GM10266 (cell line): ENCODE results near the gene STAMBPL1.

Experiments used
- DNase-seq: peaks from one replicate; pipeline ENCODE4 v3.0.0; 2012; ENCODE audit errors: extremely low spot score
- CTCF ChIP-seq: IDR thresholded peaks from 2 replicates; pipeline ENCODE4 v1.5.1; 2012; ENCODE audit warnings: mild to moderate bottlenecking, low read depth; ENCODE audit not compliant: control insufficient read depth, insufficient read depth; ENCODE audit errors: missing control alignments

The STAMBPL1 gene

GRCh38 chr10:88843171-88843570 lies 36.9 kb upstream of the STAMBPL1 start:
- no peak for TF ChIP-seq CTCF
- no peak for DNase-seq

GRCh38 chr10:88848499-88848898 lies 31.5 kb upstream of the STAMBPL1 start:
- no peak for DNase-seq
- no peak for TF ChIP-seq CTCF

- no peak for DNase-seq
- TF ChIP-seq CTCF, result no peak
Observed at GRCh38 chr10:88849234-88849633, 30.8 kb upstream of the STAMBPL1 start.

GRCh38 chr10:88850712-88851111 lies 29.3 kb upstream of the STAMBPL1 start:
- no peak for TF ChIP-seq CTCF

GRCh38 chr10:88851706-88852105 lies 28.3 kb upstream of the STAMBPL1 start, which contains the start of gene ANKRD22:
Gene ANKRD22 (minus strand): TSS chr10:88851844. CDS start chr10:88851607, 237 bp downstream.
- DNase-seq, result no peak
- no peak for TF ChIP-seq CTCF

More at GRCh38 chr10:88850712-88851111, 29.3 kb upstream of the STAMBPL1 start:
- no peak for DNase-seq

GRCh38 chr10:88852327-88852726 lies 27.7 kb upstream of the STAMBPL1 start:
- DNase-seq, result no peak
- TF ChIP-seq CTCF, result no peak

GRCh38 chr10:88853155-88853881 lies 26.7 kb upstream of the STAMBPL1 start:
- DNase-seq, result no peak
- no peak for TF ChIP-seq CTCF
